MV-4-11 (cell line): Measurements from ENCODE around the gene VPS37C.
"Not testable (repeated sequence)": the region's sequence is repeated elsewhere in the genome, so short reads cannot be mapped to it uniquely, and the experiment has no call there.

Source experiments
- DNase-seq: peaks from one replicate; lab custom pipeline; 2025; lab: John Stamatoyannopoulos, UW

Gene VPS37C

GRCh38 chr11:61094167-61094566 lies 67.1 kb downstream of the VPS37C start:
- not testable (repeated sequence) for DNase-seq

DNA sequence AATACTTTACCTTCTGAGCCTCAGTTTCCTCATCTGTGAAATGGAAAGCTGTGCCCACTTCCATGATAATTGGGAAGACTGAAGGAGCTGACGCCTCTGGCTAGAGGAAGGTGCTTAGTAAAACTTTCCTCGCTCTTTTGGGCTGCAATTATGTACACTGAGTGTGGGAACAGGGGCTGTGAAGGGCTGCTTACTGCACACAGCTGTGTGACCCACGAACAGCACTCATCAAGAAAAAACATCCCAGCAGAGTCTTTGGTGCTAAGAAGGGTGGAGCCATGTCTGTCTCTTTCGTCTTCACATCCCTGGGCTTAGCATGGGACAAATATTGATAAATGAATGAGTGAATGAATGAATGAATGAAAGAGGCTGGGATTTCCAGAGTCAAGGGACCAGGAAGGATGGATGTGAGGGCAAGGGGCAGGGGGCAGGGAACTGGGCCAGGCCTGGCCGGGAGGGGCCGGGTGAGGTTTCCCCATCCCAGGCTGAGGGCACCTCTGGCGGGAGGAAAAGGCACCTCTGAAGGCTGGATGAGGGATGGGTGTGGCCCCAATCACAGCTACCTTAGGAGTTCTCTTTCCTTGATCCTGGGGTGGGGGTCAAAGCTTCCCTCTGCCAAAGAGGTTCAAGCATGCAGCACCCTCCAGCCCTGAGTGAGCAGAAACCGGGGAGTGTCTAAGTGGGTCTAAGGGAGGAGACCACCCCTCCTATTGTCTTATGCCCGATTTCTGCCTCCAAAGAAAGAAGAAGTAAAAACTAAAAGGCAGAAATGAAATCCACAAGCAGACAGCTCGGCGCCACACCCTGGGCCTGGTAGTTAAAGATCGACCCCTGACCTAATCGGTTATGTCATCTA lies 68.1 kb downstream of the VPS37C start:
- no peak for DNase-seq

DNA sequence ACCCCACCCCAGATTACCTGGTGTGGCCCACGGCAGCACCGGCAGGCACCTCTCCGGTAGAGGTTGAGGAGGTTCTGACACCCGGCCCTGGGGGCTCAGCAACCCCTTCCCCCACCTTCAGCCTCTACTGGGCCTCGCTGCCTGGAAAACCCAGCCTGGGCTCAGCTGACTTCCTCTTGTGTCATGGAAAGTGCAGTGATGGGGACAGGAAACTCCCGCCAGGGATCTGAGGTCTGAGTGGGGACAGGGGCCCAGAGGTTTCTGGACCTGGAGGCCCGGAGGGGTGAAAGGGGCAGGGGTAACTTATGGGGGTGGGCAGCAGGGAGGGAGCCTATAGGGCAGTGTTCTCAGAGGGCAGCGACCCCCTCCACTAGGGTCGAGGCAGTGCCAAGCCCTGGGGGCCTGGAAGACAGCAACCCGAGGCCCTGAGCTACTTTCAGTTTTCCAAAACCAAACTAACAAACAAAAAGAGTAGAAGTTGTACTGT lies 68.9 kb downstream of the VPS37C start:
- DNase-seq = no peak

DNA sequence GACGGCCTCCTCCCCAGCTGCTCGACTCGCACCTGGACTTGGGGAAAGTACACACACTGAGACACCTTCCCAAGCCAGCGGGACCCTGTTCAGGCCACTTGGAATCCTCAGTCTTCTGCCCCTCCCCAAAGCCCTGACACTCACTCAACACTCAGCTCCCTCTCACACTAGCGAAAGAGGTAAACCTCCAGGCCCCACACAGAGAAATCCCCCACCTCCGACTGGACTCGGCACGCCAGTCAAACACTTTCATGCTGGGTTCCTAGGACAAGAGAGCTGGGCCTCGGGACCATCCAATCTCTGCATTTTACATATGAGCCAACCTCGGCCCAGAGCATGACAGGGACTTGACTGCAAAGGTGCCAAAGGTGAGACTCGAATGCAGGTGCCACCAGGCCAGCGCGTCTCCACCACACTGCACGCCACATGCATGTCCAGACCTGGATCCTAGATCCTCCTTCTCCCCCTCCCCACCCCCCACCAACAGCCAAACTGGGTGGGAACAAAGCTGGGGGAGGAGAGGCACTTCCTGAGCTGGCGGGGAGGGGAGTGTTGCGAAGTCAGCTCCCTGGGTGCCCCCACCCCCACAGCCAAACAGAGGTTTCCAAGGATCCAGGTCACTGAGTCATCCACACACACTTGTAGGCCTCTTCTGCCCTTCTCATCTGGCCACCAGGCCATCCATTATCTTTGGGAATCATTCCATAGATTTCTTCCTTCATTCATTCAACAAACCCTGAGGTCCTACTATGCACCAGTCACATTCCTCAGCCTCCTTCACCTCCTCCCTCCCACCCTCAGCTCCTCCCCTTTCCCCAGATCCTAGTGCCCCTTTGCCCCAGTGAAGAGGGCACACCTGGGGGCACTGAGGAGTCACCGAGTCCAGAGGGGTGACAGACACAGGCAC lies 69.6 kb downstream of the VPS37C start:
- no peak for DNase-seq

DNA sequence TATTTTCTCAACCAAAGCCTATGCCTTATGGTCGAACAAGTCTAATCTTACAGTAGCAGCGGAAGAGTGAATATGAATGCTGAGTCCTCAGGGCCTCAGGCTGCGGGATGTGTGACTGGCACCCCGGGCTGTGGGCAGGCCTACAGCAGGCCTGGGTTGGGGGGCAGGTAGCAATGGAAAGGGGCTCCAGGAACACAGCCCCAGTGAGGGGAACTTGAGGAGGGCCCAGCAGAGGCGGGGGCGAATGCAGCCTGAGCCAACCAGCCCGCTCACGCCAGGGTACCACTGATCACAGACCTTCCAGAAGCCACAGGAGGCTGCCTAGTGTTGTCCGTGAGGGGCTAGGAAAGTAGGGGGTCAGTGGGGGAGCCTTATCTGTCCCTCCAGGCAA lies 70.2 kb downstream of the VPS37C start:
- no peak for DNase-seq

DNA sequence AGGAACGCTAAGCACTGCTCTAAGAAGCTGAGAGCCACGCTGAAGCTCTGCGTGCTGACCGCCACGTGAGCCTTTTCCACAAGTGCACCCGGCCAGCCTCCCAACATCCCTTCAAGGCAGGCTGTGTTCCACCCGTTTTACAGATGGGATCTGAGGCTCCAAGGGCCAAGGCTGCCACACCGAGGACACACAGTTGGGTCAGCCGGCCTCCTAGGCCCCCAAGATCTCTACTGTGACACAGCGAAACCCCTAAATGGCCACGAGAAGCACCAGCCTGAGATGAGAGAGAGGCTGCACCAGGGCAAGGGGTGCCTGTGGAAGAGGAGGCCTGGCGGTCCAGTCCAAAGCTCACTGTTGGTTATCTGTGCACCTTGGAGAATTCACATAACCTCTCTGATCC lies 70.7 kb downstream of the VPS37C start:
- DNase-seq = no peak

GRCh38 chr11:61089806-61090491 lies 71.3 kb downstream of the VPS37C start:
- no peak for DNase-seq

DNA sequence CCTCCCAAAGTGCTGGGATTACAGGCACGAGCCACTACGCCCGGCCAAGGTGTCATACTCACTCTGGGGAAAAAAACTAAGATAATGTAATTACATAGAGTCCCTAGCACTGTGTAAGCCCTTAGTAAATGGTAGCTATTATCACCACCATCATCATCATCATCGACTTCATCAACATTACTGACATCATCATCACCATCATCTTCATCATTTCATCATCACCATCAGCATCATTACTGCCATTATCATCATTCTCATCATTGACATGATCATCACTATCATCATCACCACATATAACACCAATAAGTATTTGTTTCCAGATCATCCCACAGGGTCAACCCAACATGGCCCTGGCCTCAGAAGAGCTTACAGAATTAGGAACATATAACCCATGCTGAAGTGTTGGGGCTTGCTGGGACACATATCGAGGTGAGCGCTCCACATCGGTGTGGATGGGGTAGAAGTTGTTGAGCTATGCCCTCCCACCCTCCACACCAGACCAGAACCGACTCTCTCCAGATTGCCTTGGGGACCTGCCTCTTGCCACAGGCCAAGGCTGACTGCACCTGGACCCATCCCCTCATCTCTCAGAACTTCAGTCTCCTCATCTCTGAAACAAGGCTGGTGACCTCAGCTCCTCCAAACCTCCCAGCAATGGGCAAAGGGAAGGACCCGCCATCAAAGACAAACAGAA lies 73.7 kb downstream of the VPS37C start:
- DNase-seq = no peak

DNA sequence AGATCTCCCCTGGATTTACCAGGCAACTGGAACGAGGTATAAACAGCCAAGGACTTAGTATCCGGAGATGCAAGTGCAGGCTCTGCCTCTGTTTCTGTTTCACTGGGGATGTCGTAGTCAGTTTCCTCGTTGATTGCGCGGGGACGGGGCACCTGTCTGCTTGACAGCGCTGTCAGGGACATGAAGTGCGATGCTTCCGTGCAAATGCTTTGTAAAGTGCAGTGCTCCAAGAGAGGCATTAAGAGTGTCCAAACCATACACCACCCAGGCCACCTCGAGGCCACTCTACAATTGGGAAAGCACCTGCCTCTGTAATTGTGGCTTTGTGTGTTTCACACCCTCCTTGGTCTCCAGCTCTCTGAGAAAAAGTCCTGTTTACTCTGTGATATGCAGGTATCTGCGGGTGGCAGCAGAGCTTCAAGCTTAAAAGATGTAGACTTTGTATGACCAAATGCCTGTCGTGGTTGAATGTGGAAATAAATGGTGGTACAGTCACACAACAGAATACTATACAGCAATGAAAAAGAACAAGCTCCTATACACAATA lies 77.6 kb downstream of the VPS37C start:
- no peak for DNase-seq

DNA sequence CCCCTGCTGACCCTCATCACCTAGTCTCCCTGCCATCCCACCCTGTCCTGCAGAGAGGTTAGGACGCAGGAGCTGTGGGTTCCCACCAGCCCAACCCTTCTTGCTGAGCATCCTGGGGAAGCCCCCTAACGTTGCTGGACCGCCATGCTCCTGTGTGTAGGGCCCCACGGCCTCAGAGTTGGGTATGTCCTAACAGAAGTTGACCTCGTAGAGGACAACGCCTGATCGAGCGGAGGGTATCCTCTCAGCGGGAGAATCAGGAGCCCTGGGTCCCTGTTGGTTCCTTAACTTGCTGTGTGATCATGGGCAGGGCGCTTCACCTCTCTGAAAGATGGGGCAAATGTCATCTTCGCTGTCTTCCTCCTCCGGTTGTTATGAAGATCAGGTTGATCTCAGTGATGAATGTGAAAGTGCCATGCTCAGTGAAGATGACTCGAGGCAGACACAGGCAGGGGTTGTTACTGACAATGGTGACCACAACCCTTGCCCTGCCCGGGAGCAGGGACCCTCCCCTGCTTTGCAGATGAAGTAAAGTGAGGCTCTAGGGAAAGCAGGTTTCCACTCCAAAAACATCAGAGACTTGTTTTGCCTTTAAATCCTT lies 78.2 kb downstream of the VPS37C start:
- no peak for DNase-seq

- DNase-seq = no peak
These were observed 79.0 kb downstream of the VPS37C start for GRCh38 chr11:61082062-61082870.

DNA sequence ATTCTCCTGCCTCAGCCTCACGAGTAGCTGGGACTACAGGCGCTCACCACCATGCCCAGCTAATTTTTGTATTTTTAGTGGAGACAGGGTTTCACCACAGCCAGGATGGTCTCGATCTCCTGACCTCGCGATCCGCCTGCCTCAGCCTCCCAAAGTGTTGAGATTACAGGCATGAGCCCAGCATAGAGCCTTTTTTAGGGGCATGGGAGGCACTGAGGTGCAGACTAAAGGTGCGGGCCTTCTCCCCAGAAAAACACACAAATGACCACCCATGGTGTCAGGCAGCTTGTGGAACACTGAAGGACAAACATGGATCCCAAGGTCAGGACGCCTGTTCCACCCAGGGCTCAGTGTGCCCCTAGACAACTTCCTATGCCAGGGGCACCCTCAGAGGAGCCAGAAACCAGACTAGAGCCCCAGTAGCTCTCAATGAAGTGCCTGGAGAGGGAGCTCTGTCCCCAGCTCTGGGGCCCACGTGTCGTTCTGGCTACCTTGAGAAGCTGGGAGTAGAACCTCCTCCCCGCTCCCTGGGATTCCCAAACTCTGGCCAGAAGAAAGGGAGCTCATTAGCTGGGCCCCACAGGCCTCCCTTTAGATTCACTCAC lies 80.1 kb downstream of the VPS37C start:
- DNase-seq = no peak

- no peak for DNase-seq
These were observed 80.7 kb downstream of the VPS37C start for GRCh38 chr11:61080526-61080925.
